T-helper 22 cell (primary cell): ENCODE data around the gene GLTP.
"Not testable (repeated sequence)": the region's sequence is repeated elsewhere in the genome, so short reads cannot be mapped to it uniquely, and the experiment has no call there.

Experiments used
- DNase-seq: peaks from one replicate; pipeline ENCODE4 v3.0.0-alpha.2; 2020; ENCODE audit warnings: low read depth

The GLTP gene, protein sequence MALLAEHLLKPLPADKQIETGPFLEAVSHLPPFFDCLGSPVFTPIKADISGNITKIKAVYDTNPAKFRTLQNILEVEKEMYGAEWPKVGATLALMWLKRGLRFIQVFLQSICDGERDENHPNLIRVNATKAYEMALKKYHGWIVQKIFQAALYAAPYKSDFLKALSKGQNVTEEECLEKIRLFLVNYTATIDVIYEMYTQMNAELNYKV

DNA sequence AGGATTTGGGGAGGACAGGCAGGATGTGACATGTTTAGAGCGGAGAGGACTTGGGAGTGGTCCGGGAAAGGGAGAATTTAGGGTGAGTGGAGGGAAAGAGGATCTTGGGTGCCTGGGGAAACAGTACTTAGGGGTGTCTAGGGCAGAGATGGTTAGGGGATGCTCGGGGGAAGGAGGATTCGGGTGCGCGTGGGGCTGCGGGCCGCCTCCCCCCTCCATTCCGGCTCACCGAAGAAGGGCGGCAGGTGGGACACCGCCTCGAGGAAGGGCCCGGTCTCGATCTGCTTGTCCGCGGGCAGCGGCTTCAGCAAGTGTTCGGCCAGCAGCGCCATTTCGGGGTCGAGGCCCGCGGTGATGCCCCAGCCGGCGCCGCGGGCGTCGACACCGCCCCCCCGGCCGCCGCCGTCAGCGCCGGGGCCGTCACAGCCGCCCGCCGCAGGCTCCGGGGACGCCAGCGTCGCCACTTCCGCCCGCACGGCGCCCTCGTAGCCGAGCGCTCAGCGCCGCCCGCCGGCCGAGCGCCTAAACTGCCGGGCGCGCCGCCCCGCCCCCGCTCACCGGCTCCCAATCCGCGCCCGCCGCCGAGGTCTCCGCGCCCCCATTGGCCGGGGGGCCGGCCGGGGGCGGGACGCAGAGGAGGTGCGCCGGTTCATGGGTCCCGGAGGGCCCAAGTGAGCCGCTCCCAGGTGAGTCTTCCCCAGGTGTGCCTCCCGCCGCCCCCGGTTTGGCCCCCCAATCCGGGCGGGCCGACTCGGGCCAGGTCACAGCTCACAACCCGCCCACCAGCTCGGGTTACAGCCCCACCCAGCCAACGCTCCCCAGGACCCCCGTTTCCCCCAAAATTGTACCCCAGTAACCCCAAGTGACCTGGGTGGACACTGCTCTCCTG, at the start of gene GLTP:
Gene GLTP (minus strand): TSS at position 499 of the 889 bp plus-strand sequence. CDS start 167 bp downstream, at position 332.
- peak; percentile 79 for DNase-seq

DNA sequence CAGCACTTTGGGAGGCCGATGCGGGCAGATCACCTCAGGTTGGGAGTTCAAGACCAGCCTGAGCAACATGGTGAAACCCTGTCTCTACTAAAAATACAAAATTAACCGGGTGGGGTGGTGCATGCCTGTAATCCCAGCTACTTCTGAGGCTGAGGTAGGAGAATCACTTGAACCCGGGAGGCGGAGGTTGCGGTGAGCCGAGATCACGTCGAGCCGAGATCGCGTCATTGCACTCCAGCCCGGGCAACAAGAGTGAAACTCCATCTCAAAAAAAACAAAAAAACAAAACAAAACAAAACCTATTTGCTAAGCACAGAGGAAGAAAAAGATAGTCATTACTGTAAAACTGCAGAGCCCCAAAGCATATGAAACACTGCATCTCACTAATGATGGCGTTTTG, 49.0 kb upstream of the GLTP start:
- not testable (repeated sequence) for DNase-seq

DNA sequence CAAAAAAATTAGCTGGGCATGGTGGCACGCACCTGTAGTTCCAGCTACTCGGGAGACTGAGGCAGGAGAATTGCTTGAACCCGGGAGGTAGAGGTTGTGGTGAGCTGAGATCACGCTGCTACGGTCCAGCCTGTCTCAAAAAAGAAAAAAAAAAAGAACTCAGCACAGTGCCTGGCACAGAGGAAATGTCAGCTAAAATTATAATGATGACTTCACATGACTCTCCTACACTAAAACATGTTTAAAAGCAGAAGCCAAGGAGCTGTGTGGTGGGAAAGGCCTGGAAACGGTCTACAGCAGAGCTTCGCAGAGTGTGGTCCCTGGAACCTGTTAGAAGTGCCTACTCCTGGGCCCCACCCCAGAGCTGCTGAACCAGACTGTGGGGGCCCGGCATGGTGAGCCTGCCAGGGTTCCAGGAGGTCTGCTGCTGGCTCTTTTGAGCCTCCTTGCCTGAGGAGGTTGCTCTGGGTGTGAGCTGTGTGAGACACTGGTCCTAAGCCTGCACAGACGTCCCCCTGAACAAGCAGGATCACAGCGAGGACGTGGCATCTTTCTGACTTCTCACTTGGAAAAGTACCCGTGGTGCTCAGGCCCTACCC, 47.8 kb upstream of the GLTP start:
- DNase-seq = no peak

DNA sequence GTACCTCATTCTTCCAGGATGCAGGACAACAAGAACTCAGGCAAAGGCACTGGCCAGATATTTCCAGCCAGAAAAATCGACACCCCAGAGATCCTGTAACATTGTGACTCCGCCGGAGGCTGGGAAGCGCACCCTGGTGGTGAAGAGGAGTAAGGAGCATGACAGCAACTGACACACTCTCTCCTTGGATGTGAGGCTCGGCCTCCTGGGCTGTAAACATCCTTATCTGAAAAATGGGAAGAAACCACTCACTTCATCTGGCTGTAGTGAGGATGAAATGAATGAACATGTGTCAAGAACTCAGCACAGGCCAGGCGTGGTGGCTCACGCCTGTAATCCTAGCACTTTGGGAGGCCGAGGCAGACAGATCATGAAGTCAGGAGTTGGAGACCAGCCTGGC, 47.3 kb upstream of the GLTP start:
- DNase-seq = no peak

DNA sequence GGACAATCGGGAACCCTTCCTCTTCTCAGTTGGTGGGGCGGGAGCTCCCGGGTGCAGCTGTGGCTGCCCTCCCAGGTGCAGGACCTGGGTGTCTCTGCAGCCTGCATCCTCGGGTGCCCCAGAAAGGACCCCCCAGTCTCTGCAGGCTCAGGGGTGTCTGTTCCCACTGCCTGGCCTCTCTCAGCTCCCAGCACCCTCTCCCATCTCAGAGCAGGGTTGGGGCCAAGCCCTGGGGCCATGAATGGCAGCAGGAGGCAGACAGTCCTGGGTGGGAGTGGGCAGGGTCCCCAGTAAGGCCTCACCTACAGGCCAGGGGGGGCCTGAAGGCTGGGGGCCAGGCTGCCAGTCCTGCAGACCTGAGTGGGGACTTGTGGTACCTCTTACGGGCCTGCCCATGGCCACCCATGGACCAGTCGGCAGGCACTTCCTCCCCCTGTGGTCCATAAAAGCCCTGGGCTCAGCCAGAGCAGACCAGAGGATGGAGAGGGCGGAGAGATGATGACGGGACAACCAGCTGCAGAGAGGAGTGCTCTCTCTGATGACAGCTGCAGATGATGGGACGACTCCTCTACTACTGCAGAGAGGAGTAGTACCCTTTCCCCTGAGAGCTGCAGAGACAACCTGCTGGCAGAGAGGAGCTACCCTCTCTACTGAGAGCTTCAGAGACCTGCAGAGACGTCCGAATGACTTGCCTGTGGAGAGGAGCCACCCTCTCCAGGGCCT, 46.3 kb upstream of the GLTP start:
- DNase-seq = no peak

DNA sequence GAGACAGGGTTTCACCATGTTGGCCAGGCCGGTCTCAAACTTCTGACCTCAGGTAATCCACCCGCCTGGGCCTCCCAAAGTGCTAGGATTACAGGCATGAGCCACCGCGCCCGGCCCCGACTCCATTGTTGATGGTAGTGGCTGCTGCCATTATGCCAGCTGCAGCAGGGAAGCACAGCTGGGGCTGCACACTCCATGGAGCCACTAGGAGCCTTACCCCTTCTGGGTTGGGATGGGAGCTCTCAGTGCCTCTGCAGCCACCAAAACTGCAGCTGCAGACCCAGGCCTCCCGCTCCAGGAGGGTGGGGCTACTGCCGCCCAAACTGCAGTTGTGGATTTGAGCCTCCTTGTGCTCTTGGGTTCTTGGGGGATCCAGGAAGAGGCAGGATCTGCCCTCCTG, 45.7 kb upstream of the GLTP start:
- DNase-seq = no peak

DNA sequence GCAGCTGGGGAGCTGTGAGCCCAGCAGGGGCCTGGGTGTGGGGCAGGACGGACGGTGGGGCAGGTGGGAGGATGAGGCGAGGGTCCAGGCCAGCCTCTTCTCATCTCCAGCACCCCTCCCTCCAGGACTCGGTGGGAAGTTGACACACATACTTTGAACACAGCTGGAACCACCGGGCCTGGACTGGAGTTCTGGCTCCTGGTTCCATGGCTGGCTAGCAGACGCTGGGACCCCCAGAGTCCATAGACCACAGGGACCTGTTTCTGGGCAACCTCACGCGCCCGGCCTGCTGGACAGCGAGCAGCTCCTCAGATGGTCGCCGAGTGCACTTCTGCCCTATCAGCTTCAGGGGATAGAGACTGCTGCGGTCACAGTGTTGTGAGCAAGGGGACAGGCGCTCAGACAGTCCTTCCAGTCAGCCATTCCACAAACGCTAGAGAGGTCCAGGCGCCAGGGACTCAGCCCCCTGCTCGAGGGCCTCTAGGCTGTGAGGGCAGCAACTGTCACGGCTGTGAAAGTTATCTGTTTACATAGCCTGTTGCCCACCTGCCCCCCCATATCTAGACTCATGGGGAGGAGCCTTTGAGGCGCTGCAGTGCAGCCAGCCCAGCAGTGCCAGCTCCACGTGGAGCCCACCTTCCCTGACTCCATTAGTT, 45.0 kb upstream of the GLTP start:
- DNase-seq = no peak

DNA sequence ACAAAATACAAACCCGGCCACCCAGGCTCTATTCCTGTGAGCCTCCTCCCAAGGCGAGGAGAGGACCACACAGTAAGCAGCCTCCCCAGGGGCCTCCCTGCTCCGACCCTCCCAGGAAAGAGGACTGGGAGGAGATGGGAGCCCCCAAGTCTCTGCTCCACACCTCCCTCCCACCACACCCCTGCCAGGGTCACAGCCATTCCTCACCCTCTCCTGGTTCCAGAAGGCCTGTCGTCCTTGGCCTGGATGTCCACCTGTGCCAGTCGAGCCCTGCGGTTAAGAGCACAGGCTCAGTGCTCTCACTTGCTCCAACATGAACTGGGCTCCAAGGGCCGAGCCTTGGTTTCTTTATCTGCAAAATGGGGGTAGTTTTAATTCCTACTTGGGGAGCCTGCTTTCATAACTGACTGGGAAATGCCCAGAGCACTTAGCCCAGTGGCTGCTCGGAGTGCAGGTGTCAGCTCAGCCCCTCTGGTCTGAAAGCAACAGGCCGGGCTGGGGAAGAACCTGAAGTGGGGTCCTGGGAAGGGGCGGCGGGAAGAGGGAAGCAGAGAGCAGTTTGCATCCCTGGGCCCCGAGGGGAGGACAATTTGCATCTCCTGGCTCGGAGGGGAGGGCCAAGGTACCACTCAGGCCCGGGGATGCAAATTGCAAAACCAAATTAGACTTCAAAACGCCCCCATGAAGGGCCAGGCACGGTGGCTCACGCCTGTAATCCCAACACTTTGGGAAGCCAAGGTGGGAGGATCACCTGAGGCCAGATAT, 43.3 kb upstream of the GLTP start:
- no peak for DNase-seq

DNA sequence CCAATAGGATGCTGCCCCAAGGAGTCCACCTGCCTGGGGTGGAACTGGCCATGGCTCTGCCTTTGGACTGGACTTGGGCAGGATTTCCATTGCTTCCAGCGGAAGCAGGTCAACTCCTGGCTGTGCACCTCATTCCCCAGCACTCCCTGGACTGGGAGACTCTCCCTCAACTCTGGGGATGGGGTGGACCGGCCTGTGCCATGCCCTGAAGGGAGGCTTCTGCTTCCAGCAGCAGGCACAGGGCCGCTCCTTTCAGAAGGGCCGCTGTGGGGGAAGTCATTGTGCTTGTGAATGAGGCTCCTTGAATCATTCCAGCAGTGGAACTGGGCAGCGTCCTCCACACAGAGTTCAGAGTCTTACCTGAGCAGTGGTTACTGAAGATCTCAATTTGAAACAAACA, 42.7 kb upstream of the GLTP start:
- DNase-seq = no peak

DNA sequence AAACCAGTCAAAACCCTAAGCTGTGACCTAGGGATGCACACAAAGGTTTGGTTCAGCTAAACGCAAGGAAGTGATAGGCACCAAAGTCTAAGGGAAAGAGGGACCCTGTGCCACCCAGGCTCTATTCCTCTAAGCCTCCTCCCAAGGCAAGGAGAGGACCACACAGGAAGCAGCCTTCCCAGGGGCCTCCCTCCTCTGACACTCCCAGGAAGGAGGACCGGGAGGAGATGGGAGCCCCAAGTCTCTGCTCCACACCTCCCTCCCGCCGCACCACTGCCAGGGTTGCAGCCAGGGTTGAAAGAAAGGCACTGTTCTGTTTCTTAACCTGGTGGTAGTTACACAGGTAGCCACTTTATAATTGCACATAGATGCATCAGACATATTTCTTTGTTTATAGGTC, 41.6 kb upstream of the GLTP start:
- DNase-seq = no peak

DNA sequence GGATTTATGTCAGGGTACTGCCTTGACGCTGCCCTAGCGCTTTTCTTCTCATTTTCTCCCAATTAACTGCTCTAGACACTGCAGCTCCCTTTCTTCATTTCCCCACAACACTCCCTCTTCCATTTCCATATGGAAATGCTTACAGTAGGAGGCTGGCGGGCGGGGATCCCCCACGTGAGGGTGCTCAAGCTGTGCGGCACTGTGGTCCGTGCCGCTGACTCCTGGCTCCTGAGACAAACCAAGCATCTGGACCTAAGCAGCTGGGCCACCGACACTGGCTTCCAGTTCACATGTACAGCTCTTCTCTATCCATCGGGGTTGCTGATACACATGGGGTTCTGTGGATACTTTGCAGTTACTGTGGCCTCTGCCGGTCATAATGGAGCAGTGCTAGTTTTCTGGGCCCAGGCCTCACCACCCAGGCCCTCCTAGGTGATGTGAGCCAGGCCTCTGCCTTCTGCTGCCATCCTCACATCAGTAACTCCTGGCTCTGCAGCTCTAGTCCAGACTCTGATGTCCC, 40.0 kb upstream of the GLTP start:
- no peak for DNase-seq

DNA sequence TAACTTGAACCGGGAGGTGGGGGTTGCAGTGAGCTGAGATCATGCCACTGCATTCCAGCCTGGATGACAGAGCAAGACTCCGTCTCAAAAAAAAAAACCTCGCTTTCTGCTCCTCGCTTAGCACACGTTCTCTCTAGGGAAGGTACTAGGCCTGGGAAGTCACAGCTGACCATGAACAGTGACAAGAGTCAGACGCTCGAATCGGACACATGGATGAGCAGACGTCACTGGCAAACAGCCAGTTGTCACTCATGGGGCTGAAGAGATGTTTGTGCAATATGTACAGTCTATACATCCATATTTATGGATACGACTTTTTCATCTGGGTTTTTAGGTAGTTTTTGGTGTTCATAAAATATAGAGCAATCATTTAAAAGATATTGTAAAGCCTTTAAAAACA, 39.1 kb upstream of the GLTP start:
- no peak for DNase-seq

DNA sequence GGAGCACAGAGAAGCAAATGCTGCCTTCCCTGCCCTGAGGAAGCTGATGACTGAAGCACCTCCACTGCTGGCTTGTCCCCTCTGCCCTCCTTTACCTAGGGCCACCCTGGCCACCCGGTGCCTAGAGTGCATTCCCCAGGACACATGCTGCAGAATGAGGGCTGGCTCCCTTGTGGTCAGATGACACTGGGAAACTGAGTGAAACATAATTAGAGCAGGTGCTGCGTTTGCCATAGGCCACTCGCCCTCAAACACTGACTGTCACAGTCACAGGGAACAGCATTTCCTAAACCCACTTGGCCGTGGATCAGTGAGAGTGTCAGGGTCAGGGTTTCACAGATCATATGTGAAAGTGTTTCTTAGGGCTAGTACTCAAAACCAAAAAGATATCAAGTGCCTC, 35.7 kb upstream of the GLTP start:
- DNase-seq = no peak

DNA sequence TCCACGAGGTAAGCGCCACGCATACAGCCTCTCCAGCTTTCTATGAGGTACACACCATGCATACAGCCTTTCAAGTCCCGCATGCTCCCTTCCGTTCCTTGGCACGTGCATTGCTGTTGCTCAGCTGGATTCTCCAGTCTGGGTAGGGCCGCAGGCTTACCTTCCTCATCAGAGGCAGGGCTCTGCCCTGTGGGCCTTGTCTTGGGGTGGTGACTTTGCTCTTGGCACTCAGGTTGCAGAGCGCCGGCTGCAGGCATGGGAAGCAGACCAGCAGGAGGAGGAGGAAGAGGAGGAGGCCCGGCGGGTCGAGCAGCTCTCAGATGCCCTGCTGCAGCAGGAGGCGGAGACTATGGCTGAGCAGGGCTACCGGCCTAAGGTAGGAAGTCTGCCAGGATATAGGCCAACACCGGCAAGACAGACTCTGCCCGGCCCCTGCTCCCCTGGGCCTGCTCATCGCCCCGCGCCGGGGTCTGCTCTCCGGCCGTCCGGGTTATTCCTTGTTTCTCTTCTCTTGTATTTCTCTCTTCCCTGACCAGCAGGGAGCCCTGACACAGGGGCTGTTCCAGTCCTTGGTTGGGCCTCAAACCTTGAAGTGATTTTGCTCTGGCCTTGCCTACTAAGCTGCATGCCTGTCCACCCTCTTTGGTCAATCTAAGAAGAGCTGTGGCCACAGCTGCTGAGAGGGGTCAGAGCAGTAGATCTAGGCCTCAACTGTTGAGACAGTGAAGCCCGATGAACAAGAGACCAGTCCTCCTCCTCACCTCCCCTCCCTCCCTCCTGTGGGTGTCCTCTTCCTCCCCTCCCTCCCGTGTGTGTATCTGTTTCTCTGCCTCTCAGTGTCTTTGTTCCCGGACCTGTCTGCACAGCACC, 35.1 kb upstream of the GLTP start:
- no peak for DNase-seq

DNA sequence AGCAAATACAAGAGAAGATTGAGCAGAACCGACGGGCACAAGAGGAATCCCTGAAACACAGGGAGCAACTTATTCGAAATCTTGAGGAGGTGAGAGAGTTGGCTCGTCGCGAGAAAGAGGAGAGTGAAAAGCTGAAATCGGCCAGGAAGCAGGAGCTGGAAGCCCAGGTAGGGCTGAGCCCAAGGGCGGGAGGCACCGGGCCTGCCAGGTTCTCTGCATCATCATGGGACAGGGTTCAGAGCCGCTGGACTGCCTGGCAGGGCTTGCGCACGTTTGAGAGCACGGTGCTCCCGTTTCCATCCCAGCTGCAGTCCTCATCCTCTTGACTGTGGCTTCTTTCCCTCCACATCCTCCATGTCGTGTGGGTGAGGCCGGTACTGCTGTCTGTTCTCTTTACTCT, 34.1 kb upstream of the GLTP start:
- DNase-seq = no peak

DNA sequence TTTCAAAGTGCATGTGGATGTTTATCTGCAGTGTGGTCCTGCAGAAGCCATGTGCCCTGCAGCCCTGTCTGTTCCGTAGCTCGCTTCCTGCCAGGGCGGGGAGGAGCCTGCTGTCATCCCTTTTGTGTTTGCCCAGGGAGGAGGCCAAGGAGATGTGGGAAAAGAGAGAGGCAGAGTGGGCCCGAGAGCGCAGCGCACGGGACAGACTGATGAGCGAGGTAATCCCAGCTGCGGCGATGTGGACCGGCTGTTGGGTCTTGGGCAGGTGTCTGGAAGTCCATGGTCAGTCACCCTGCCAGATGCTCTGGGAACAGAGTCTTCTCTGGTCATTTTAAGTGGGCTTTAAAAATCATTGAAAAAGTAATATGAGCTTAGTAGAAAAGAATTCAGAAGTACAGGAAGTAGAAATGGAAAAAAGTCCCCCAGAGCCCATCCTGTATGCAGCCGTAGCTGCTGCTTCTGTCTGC, 32.5 kb upstream of the GLTP start:
- no peak for DNase-seq

DNA sequence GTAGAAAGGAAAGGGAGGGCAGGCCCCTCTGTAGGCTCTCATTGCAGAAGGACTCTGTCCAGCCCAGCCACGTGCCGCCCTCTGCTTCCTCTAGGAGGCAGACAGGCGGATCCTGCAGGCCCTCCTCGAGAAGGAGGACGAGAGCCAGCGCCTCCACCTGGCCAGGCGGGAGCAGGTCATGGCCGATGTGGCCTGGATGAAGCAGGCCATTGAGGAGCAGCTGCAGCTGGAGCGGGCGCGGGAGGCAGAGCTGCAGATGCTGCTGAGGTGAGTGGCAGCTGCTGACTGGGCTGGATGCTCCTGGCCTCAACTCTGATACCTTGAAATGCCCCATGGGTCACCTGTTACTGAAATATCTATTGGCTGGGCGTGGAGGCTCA, 30.6 kb upstream of the GLTP start:
- no peak for DNase-seq

DNA sequence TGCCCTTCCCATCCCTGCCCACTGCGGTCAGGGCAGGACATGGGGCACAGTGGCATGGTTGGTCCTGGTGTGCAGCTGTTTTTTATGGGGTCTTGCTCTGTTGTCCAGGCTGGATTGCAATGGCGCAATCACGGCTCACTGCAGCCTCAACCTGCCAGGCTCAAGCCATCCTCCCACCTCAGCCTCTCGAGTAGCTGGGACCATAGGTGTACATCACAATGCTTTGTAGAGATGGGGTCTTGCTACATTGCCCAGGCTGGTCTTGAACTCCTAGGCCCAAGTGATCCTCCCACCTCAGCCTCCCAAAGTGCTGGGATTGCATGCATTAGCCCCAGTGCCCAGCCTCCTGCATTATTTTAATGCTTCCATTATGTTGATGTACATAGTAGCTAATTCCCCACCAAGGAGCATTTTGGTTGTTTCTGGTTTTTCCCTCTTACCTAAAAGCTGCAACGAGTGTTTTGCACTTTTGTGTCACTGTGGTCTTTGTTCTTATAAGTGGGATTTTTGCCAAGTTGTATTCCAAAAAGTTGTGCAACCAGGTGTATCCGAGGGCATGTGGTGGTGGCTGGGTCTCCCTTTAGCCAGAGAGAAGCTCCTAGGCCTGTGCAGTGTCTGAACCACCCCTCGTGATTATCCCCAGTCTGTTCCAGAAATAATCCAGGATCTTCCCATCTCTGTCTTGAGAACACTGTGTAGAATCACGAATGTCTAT, 30.1 kb upstream of the GLTP start:
- DNase-seq = no peak

DNA sequence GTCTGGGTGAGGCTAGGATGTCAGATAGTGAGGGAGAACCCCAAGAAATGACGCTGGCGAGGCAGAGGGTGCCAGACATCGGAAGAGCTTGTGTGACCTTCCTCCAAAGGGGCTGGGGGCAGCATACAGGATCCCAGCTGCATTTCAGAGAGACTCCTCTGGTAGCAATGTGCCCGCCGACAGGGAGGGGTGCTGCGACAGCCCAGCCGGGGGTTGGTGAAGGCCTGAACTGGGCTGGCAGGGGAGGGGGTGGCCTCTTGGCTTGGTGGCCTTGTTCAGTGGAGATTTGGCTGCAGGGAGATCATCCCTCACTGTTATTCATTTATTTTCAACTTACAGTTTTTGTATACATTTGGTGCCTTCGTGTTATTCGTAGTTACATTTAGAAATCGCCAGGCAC, 25.0 kb upstream of the GLTP start:
- DNase-seq = no peak
